B cell (primary cell): Measurements from ENCODE around the gene GTF2H2C.

Experiments used
- CTCF ChIP-seq: fragments of 200-600 bp; IDR thresholded peaks from one replicate; pipeline ENCODE4 v1.8.0; 2022; ENCODE audit warnings: antibody characterized with exemption, mild to moderate bottlenecking
- EZH2 ChIP-seq: IDR thresholded peaks from 2 replicates; pipeline ENCODE4 v1.6.1; 2012; ENCODE audit warnings: borderline replicate concordance, low read depth, mild to moderate bottlenecking, moderate library complexity, low read length; ENCODE audit not compliant: insufficient read depth, poor library complexity, severe bottlenecking

DNA sequence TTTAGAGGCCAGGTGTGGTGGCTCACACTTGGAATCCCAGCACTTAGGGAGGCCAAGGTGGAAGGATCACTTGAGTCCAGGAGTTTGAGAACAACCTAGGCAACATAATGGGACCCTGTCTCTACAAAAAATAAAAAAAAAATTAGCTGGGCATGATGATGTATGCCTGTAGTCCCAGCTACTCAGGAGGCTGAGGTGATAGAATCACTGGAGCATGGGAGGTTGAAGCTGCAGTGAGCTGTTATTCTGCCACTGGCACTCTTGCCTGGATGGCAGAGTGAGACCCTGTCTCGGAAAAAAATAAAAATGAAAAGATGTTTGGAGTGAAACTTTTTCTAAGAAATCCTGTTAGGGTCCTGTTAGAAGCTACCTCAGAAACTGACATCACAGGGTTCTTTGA lies 43.2 kb upstream of the GTF2H2C start:
- no peak for TF ChIP-seq CTCF
- TF ChIP-seq EZH2: no peak
